Sciatic nerve (tissue), 2 donors: ENCODE data around the gene EFCC1. TPM values are rescaled to one million over a fixed set of nuclear protein-coding genes. Genes with fewer than 3 reads are reported as not detected.
A peak's percentile ranks its signal among the peaks of the same experiment; 100 is the strongest.

Experiments
- ATAC-seq: fragments of 200-7000 bp; cut with Tn5 transposase; one replicate; pipeline ENCODE4 v1.9.1; 2020; ENCODE audit warnings: mild to moderate bottlenecking, moderate library complexity
- DNase-seq: peaks from one replicate; pipeline ENCODE4 v3.0.0-alpha.2; 2020; ENCODE audit warnings: low spot score
- intact Hi-C: fragments of 100-400 bp; cut with DNase I; formaldehyde crosslinking; loops from one replicate; pipeline ENCODE4 v1.14.2; 2022
- total RNA-seq: library from RNA; stranded (reverse); fragmentation: NEBNext Ultra II Directional; extraction: Animal tissue kit (Norgen Biotek cat#: 25700); gene quantifications from one replicate; pipeline ENCODE4 v1.2.1, GENCODE V29; 2021
- donor health status: DM: no; HTN: no; CAD: no.
- donor health status: DM: no; HTN: no; CAD: no.

The EFCC1 gene
- total RNA-seq, 1 donor from 2014 or later = 1.6 TPM

DNA sequence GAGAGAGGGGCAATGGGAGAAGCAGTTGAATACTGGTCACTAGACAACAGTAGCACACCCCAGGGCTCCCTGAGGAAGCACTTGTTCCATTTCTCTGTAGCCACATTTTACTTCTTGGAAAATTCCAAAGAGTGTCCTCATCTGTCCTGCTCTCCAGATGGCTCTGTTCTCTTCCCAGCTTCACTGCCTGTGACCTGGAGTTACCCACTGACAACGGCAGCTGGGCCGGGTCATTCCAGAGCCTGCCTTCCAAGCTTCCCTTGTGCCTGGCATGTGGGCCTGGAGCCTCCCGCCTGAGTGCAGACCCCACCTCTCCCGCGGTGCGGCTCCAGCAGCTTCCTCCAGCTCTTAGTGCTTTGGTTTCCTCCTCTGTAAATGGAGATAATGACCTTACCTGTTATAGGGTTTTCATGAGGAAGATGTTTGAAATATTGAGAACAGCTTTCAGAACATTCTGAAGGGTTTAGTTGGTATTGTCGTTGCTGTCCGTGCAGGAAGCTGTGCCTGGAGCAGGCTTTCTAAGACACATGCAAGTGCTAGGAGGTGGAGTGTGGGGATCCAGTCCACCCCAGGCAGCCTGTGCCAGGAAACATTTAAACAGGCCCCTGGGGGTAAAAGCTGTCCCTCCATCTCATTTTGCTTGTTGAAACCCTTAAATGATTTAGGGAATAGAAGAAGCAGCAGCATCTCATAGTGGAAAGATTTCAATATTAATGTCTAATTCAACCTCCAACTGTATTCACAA lies 24.8 kb downstream of the EFCC1 start:
- intact Hi-C loops = no loop called here
- ATAC-seq (peak; percentile 80), DNase-seq (peak; percentile 42)

DNA sequence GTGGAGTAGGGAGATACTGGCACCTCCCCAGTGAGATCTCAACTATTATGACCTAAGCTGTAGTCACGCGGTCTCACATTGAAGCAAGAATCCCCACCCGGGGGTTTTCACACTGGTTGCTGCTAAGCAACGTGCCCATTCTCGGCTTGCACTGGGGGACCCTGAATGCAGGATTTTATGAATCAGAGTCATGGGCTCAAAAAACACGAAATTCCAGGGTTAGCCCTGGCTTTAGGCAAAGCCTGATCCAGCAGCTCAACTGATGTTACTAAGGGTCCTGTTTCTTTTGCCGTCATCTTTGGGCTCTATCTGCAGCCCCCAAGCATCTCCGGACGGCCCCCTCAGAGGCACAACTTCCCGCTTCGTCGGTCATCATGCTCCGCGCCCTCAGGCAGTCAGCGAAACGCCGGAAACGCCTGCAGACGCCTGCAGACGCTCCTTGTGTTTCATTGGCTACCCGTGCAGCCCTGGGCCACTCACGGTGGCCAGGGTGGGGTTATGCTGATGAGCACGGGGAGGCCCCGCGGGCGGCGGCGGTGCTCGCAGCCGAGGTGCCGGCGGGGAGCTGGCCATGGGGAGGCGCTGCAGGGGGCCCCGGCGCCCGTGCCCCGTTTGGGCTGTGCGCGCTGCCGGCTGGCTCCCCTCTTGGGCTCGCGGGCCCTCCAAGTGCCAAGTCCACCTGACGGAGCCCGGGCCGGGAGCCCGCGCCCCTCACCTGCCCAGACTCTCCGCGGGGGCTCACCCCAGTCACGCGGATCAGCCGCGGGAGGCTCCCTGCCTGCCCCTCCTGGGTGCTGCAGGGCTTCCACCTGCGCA lies 25.8 kb downstream of the EFCC1 start:
- intact Hi-C loops = no loop called here
- ATAC-seq = peak; percentile 94
- DNase-seq = peak; percentile 88

- DNase-seq = no peak
- no peak for ATAC-seq
- intact Hi-C loops = no loop called here
Observed at GRCh38 chr3:129027544-129027880, 26.4 kb downstream of the EFCC1 start.

DNA sequence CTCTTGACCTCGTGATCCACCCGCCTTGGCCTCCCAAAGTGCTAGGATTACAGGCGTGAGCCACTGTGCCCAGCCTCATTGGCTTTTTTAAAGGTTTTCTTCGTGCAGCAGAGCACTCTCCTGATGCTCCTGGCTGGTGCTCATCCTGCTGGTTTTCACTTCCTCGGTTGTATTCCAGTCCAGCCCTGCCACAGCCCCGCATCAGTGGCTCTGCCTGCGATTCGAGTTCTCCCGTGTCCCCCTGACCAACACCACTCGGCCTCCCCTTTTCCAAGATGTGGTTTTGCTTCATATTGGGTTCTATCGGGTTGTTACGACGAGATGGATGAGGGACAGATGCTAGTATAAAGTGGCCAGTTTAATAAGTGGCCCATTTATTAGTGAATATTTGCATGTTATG lies 27.8 kb downstream of the EFCC1 start:
- DNase-seq (peak; percentile 13), ATAC-seq (no peak)
- intact Hi-C loops = no loop called here

GRCh38 chr3:129030611-129031010 lies 29.5 kb downstream of the EFCC1 start:
- no peak for DNase-seq
- intact Hi-C loops = no loop called here

GRCh38 chr3:129031476-129032215 lies 30.5 kb downstream of the EFCC1 start:
- ATAC-seq (no peak), DNase-seq (peak; percentile 8)
- intact Hi-C loops = no loop called here

More at GRCh38 chr3:129030611-129031010, 29.5 kb downstream of the EFCC1 start:
- no peak for ATAC-seq

GRCh38 chr3:129032716-129033115 lies 31.6 kb downstream of the EFCC1 start:
- ATAC-seq (no peak), DNase-seq (no peak)
- intact Hi-C loops = no loop called here

DNA sequence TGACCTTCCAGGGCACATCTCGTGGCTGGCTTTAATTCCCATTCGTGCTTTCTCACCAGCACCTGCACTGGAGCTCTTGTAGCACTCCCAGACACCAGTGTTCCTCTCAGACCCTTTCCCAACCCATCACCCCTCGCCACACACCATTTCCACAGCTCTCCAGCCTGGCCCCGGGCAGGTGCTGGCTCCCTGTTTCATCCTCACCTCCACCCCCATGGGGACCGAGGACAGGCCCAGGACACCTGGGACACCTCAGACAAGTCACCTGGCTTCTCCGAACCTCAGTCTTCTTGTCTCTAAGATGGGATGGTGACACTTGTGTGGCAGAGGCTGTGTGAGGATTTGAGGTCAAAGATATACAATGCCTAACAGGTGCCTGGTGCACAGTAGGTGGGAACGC lies 32.0 kb downstream of the EFCC1 start:
- DNase-seq = no peak
- intact Hi-C loops = no loop called here
- no peak for ATAC-seq

- intact Hi-C loops = no loop called here
- ATAC-seq = no peak
Observed at GRCh38 chr3:129033633-129034321, 32.7 kb downstream of the EFCC1 start.

GRCh38 chr3:129034642-129035041 lies 33.5 kb downstream of the EFCC1 start:
- ATAC-seq (no peak), DNase-seq (no peak)
- intact Hi-C loops = no loop called here

More at GRCh38 chr3:129033633-129034321, 32.7 kb downstream of the EFCC1 start:
- DNase-seq = no peak

DNA sequence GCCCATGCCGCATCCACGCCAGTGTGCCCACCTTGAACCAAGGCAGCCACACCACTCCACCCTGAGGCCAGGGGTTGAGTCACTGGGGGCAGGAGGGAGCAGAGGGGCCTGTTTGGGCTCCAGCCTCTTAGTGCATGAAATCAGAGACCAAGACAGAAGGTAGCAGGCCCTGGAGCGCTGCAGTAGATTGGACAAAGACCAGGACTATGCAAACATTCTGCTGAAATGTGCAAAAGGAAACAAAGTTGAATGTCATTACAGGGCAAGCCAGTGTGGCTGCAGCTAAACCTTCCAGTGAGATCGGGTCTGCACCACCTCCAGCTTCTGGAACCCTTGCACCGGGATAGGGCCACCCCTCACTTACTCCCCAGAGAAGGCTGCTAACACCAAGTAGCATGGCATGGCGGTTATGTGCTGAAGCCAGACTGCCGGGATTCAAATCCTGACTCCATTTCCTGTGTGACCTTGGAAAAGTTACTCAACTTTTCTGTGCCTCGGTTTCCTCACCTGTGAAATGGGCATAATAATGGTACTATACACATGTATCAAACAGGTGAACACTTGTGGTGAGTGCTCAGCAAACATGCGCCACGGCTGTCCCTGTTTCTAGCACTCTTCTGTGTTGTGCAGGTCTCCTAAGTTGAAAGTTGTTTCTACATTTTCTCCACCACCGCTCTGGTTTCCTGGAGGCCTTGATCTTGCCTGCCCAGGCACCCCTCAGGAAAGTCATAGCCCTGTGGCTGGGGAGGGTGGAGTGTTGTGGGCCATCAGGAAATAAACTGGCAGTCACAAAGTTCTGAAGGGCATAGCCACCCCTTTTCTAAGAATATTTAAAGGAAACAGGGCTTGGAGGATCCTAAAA lies 34.5 kb downstream of the EFCC1 start:
- no peak for DNase-seq
- no peak for ATAC-seq
- intact Hi-C loops = no loop called here

- intact Hi-C loops = no loop called here
- DNase-seq = no peak
- no peak for ATAC-seq
Observed at GRCh38 chr3:129036222-129037092, 35.4 kb downstream of the EFCC1 start.

- no peak for ATAC-seq
- intact Hi-C loops = no loop called here
- DNase-seq = peak; percentile 12
Observed at GRCh38 chr3:129037093-129037419, 36.0 kb downstream of the EFCC1 start.

DNA sequence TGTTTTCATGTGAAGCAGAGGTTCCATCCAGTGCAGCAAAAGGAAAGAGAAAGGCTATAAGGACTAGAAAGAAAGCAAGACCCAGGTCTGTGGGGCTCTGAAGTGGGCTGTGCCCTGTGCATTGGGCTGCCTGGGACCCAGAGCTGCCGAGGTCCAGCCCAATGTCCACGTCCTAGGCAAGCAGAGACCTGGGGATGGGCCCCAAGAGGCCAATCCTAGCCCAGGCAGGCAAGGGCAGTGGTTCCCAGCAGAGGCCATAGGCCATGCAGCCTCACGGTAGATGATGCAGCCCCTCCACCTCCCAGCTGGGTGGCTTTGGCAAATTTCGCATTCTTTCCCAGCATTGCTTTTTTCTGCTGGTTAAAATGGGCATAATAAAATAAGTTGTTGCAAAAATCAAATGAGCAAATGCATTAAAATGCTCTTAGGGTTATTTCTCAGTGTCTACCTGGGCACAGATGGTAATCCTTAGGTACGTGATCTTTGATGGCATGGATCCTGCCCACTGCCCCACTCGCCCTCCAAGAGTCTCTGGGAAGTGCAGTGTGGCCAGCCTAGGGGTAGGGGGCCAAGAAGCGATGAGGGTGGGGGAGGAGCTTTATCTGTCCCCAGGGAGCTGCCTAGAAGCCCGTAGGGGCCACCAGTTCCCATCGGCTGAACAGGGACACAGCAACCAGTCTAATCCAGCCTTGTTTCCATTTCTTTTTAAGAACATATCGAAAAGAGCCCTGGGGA lies 37.2 kb downstream of the EFCC1 start:
- ATAC-seq (no peak), DNase-seq (peak; percentile 30)
- intact Hi-C loops = no loop called here

DNA sequence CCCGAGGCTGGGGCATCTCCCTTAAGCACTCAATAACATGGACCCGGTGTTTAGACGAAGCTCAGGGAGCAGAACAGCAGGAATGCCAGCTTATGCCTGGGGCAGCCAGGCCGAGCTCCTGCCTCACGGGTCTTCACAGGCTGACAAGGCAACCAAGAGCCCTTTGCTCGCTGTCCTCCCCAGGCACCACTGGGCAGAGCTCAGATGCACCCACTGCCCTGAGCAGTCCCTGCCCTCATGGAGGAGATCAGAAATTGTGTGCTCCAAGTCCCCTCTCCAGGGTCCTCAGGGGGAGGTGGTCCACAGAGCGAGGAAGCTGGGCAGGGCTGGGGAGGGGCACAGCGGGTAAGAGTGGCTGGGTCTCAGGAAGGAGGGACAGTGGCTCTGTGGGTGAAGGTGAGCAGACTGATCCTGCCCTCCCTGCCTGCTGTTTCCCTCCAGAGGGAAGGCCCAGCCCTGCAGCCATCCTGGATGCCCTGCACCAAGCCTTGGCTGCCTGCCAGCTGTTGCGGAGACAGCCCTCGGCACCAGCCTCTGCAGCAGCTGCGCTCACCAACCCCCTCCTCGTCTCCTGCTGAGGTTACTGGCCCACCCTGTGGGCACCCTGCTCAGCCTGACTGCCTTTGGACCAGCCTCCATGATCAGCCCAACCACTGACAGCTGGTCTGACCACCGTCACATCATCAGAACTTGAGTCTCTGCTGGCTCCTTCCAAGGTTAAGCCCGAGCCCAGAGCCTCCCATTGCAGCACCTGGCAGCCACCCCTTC lies 38.4 kb downstream of the EFCC1 start:
- intact Hi-C loops = loop anchor here (1.0 kb wide), 1 partner anchor 36 kb away; no protein-coding TSS in a partner anchor
- DNase-seq (peak; percentile 49), ATAC-seq (peak; percentile 32)

GRCh38 chr3:129040039-129040336 lies 38.9 kb downstream of the EFCC1 start:
- DNase-seq (no peak), ATAC-seq (no peak)
- intact Hi-C loops = no loop called here
